Liver (tissue), 9 donors: Measurements from ENCODE around the gene CNTN5. TPM values are rescaled to one million over a fixed set of nuclear protein-coding genes. Genes with fewer than 3 reads are reported as not detected.

Source experiments
- DNase-seq: peaks from one replicate; pipeline ENCODE4 v3.0.0-alpha.2; 2017; ENCODE audit warnings: low spot score
- H3K27ac ChIP-seq, 2 donors: one replicate each; pipeline ENCODE4 v1.7.0; 2013; ENCODE audit warnings: inconsistent platforms in 2 of 2, low read length in 2 of 2, control low read depth in 1 of 2, low read depth in 1 of 2, mild to moderate bottlenecking in 1 of 2
- H3K27me3 ChIP-seq, 4 donors: one replicate each; pipeline versions ENCODE4 v1.6.1 to v1.7.0; 2013; ENCODE audit warnings: low read length in 3 of 4, inconsistent platforms in 1 of 4, mild to moderate bottlenecking in 1 of 4, moderate library complexity in 1 of 4; ENCODE audit not compliant: control insufficient read depth in 4 of 4, insufficient read depth in 4 of 4
- H3K36me3 ChIP-seq, 4 donors: one replicate each; pipeline versions ENCODE4 v1.6.1 to v1.7.0; 2013; ENCODE audit warnings: low read length in 3 of 4, mild to moderate bottlenecking in 3 of 4, low read depth in 1 of 4, moderate library complexity in 1 of 4; ENCODE audit not compliant: control insufficient read depth in 4 of 4, insufficient read depth in 3 of 4
- H3K4me1 ChIP-seq, 4 donors: one replicate each; pipeline versions ENCODE4 v1.6.1 to v1.7.0; 2013; ENCODE audit warnings: low read length in 3 of 4, mild to moderate bottlenecking in 3 of 4, moderate library complexity in 1 of 4; ENCODE audit not compliant: control insufficient read depth in 4 of 4, insufficient read depth in 4 of 4
- H3K4me3 ChIP-seq, 3 donors: one replicate each; pipeline versions ENCODE4 v1.6.1 to v1.7.0; 2013; ENCODE audit warnings: low read length in 3 of 3, control low read depth in 1 of 3, low read depth in 1 of 3, mild to moderate bottlenecking in 1 of 3
- H3K9ac ChIP-seq, 2 donors: one replicate each; pipeline ENCODE4 v1.7.0; 2013; ENCODE audit warnings: low read length in 2 of 2, mild to moderate bottlenecking in 2 of 2, moderate library complexity in 2 of 2, control low read depth in 1 of 2, low read depth in 1 of 2
- H3K9me3 ChIP-seq, 4 donors: one replicate each; pipeline versions ENCODE4 v1.6.1 to v1.7.0; 2013; ENCODE audit warnings: low read length in 3 of 4; ENCODE audit not compliant: control insufficient read depth in 4 of 4
- ATF3 ChIP-seq: IDR thresholded peaks from 2 replicates; pipeline ENCODE4 v1.6.1; 2016; ENCODE audit warnings: antibody characterized with exemption
- CTCF ChIP-seq: fragments of 150-350 bp; IDR thresholded peaks from 2 replicates; pipeline ENCODE4 v1.5.1; 2017; ENCODE audit warnings: improper control_type of control experiment, low read depth, low read length; ENCODE audit not compliant: missing input control
- EGR1 ChIP-seq, 2 donors: IDR thresholded peaks; 2 replicates each; pipeline ENCODE4 v1.6.1; 2016 to 2018; ENCODE audit warnings: antibody characterized with exemption in 2 of 2, low read depth in 2 of 2
- FOXA1 ChIP-seq: IDR thresholded peaks from 2 replicates; pipeline ENCODE4 v1.6.1; 2016; ENCODE audit warnings: antibody characterized with exemption
- FOXA2 ChIP-seq: IDR thresholded peaks from 2 replicates; pipeline ENCODE4 v1.6.1; 2016; ENCODE audit warnings: antibody characterized with exemption
- GABPA ChIP-seq, 2 donors: IDR thresholded peaks in 1 of 2; conservative IDR thresholded peaks in 1 of 2; 2 replicates each; pipeline ENCODE4 v1.6.1; 2016; ENCODE audit warnings: antibody characterized with exemption in 2 of 2, mild to moderate bottlenecking in 1 of 2, moderate library complexity in 1 of 2
- HNF4A ChIP-seq, 2 donors: conservative IDR thresholded peaks; 2 replicates each; pipeline ENCODE4 v1.6.1; 2016; ENCODE audit warnings: antibody characterized with exemption in 2 of 2, mild to moderate bottlenecking in 2 of 2
- HNF4G ChIP-seq: IDR thresholded peaks from 2 replicates; pipeline ENCODE4 v1.6.1; 2016; ENCODE audit warnings: antibody characterized with exemption
- JUND ChIP-seq, 2 donors: IDR thresholded peaks; 2 replicates each; pipeline ENCODE4 v1.6.1; 2016; ENCODE audit warnings: antibody characterized with exemption in 2 of 2
- MAX ChIP-seq: IDR thresholded peaks from 2 replicates; pipeline ENCODE4 v1.6.1; 2016; ENCODE audit warnings: antibody characterized with exemption
- NR2F2 ChIP-seq: IDR thresholded peaks from 2 replicates; pipeline ENCODE4 v1.6.1; 2016; ENCODE audit warnings: antibody characterized with exemption
- RAD21 ChIP-seq, 2 donors: IDR thresholded peaks; 2 replicates each; pipeline ENCODE4 v1.6.1; 2016; ENCODE audit warnings: antibody characterized with exemption in 2 of 2, mild to moderate bottlenecking in 2 of 2
- REST ChIP-seq: IDR thresholded peaks from 2 replicates; pipeline ENCODE4 v1.6.1; 2016; ENCODE audit warnings: antibody characterized with exemption, mild to moderate bottlenecking
- RXRA ChIP-seq, 2 donors: IDR thresholded peaks; 2 replicates each; pipeline ENCODE4 v1.6.1; 2017 to 2018; ENCODE audit warnings: antibody characterized with exemption in 2 of 2, mild to moderate bottlenecking in 1 of 2
- SP1 ChIP-seq: IDR thresholded peaks from 2 replicates; pipeline ENCODE4 v1.6.1; 2018; ENCODE audit warnings: antibody characterized with exemption, mild to moderate bottlenecking
- TAF1 ChIP-seq: conservative IDR thresholded peaks from 2 replicates; pipeline ENCODE4 v1.6.1; 2016; ENCODE audit warnings: antibody characterized with exemption, mild to moderate bottlenecking
- YY1 ChIP-seq: IDR thresholded peaks from 2 replicates; pipeline ENCODE4 v1.6.1; 2016; ENCODE audit warnings: antibody characterized with exemption, mild to moderate bottlenecking
- ZBTB33 ChIP-seq: IDR thresholded peaks from 2 replicates; pipeline ENCODE4 v1.6.1; 2016; ENCODE audit warnings: antibody characterized with exemption
- WGBS: extraction: QIAGEN DNeasy Blood & Tissue Kit; methylation state at CpG from one replicate; pipeline ENCODE4 v1.1.7; 2013; 5-methylcytosine and 5-hydroxymethylcytosine counted together
- polyA plus RNA-seq, 2 donors: library from polyadenylated mRNA; stranded (reverse) in 1 of 2; unstranded in 1 of 2; fragments of 200-250 nt in 1 of 2; fragments of >200 nt in 1 of 2; fragmentation: Nextera tagmentation in 1 of 2; extraction: Ambion mirVana in 1 of 2; gene quantifications; one replicate each; pipeline versions ENCODE4 v1.2.1 to v1.2.3, GENCODE V29; 2013 to 2015
- total RNA-seq, 2 donors: library from RNA; depleted of rRNA; stranded (reverse); fragments of >200 nt; gene quantifications; one replicate each; pipeline ENCODE4 v1.2.3, GENCODE V29; 2014
- donor health status: healthy.
- donor health status: healthy.
- donor health status: healthy.
- donor health status: healthy.
- donor health status: healthy.

CNTN5 gene
- total and polyA plus RNA-seq, 4 donors, result 0.01 to 0.08 (median 0.04) TPM

GRCh38 chr11:99370549-99371216, 349.9 kb downstream of the CNTN5 start:
- no peaks in the 10 kb centered on the region for H3K36me3 ChIP-seq
- H3K27ac ChIP-seq, result no peak overlapping the region
- H3K4me3 ChIP-seq, result no peak overlapping the region
- no peak for DNase-seq
- H3K9ac ChIP-seq, result no peak overlapping the region
- no peaks in the 10 kb centered on the region for H3K9me3 ChIP-seq
- no peak for TF ChIP-seq NR2F2
- no peak for TF ChIP-seq EGR1 (IDR thresholded peaks at IDR 0.05; ENCODE audit: low read depth in 2 of 2)
- TF ChIP-seq ATF3, result no peak
- TF ChIP-seq FOXA1, result no peak
- no peak for TF ChIP-seq SP1
- no peak for TF ChIP-seq RAD21 (IDR thresholded peaks at IDR 0.05)
- no peak for TF ChIP-seq ZBTB33
- TF ChIP-seq YY1, result no peak
- TF ChIP-seq FOXA2, result no peak
- TF ChIP-seq CTCF, result no peak
- TF ChIP-seq REST, result no peak
- TF ChIP-seq TAF1, result no peak
- no peak for TF ChIP-seq GABPA (IDR thresholded peaks at IDR 0.05 in 1 of 2, conservative IDR thresholded peaks at IDR 0.05 in 1 of 2)
- no peak for TF ChIP-seq JUND (IDR thresholded peaks at IDR 0.05)
- no peak for TF ChIP-seq HNF4G
- TF ChIP-seq HNF4A (conservative IDR thresholded peaks at IDR 0.05), result no peak
- TF ChIP-seq MAX, result no peak
- TF ChIP-seq RXRA (IDR thresholded peaks at IDR 0.05), result no peak
- peaks cover 0 to 2% (median 0%) of the 10 kb centered on the region in 4 donors for H3K4me1 ChIP-seq
- H3K27me3 ChIP-seq, result no peaks in the 10 kb centered on the region
- 39% methylated on average over 4 of the region's 4 CpGs for WGBS
